Astrocyte (in vitro differentiated cells and primary cell): ENCODE data around the gene PEA15.

Experiments used
- EZH2 ChIP-seq: IDR thresholded peaks from 2 replicates; pipeline ENCODE4 v1.6.1; 2012; ENCODE audit warnings: mild to moderate bottlenecking, low read length, inconsistent platforms; ENCODE audit not compliant: insufficient read depth
- TF ChIP-seq, protein P1 (sequence below): IDR thresholded peaks from 2 replicates; pipeline ENCODE4 v1.5.1; 2011; ENCODE audit warnings: low read depth, mild to moderate bottlenecking, inconsistent platforms, low read length, moderate library complexity; ENCODE audit not compliant: insufficient read depth

DNA sequence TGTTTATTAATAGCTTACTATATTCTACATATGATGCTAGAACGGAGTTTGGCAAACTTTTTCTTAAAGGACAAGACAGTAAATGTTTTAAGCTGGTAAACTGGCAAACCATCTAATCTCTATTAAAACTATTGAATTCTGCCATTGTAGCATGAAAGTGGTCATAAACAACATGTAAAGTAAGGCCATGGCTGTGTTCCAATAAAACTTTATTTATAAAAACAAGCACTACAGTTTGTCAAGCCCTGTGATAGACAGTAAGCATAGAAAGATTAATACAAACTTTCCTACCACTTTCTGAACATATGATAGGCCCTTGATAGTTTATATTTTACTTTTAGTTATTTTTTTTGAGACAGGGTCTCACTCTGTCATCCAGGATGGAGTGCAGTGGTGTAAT is 22.4 kb downstream of the PEA15 start:
- TF ChIP-seq, protein P1, sequence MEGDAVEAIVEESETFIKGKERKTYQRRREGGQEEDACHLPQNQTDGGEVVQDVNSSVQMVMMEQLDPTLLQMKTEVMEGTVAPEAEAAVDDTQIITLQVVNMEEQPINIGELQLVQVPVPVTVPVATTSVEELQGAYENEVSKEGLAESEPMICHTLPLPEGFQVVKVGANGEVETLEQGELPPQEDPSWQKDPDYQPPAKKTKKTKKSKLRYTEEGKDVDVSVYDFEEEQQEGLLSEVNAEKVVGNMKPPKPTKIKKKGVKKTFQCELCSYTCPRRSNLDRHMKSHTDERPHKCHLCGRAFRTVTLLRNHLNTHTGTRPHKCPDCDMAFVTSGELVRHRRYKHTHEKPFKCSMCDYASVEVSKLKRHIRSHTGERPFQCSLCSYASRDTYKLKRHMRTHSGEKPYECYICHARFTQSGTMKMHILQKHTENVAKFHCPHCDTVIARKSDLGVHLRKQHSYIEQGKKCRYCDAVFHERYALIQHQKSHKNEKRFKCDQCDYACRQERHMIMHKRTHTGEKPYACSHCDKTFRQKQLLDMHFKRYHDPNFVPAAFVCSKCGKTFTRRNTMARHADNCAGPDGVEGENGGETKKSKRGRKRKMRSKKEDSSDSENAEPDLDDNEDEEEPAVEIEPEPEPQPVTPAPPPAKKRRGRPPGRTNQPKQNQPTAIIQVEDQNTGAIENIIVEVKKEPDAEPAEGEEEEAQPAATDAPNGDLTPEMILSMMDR, result no peak
- TF ChIP-seq EZH2, result no peak
